Choroid plexus epithelial cell (primary cell): ENCODE measurements around the gene DTNA.
"Not testable (repeated sequence)": the region's sequence is repeated elsewhere in the genome, so short reads cannot be mapped to it uniquely, and the experiment has no call there.

Experiments used
- DNase-seq: peaks from one replicate; pipeline ENCODE4 v3.0.0-alpha.2; 2010; ENCODE audit warnings: low read depth
- H3K4me3 ChIP-seq: 2 replicates; pipeline ENCODE4 v1.5.1; 2011; ENCODE audit warnings: low read depth, mild to moderate bottlenecking, control low read depth, low read length, moderate library complexity
- CTCF ChIP-seq: conservative IDR thresholded peaks from 2 replicates; pipeline ENCODE4 v1.5.1; 2011; ENCODE audit warnings: low read depth, mild to moderate bottlenecking, control low read depth, inconsistent platforms, low read length, moderate library complexity

DTNA gene

GRCh38 chr18:34704823-34705222 is 5.3 kb upstream of the DTNA start:
- TF ChIP-seq CTCF = no peak
- DNase-seq = no peak

GRCh38 chr18:34707670-34708069 is 2.4 kb upstream of the DTNA start:
- no peak for TF ChIP-seq CTCF
- peak; percentile 95 for DNase-seq
- no peak overlapping the region for H3K4me3 ChIP-seq

More at GRCh38 chr18:34704823-34705222, 5.3 kb upstream of the DTNA start:
- H3K4me3 ChIP-seq = no peak overlapping the region

GRCh38 chr18:34709104-34709503 is 994 bp upstream of the DTNA start:
- TF ChIP-seq CTCF = no peak
- H3K4me3 ChIP-seq = no peak overlapping the region
- peak; percentile 88 for DNase-seq

GRCh38 chr18:34710458-34710914 is 388 bp downstream of the DTNA start:
- TF ChIP-seq CTCF = no peak
- peak overlapping the region; percentile 59 for H3K4me3 ChIP-seq
- peak; percentile 60 for DNase-seq

GRCh38 chr18:34710934-34711333 is 836 bp downstream of the DTNA start:
- peak; percentile 90 for DNase-seq
- no peak for TF ChIP-seq CTCF
- H3K4me3 ChIP-seq = peak overlapping the region; percentile 59

- not testable (repeated sequence) for DNase-seq, H3K4me3 ChIP-seq
Measured at GRCh38 chr18:34716111-34716510, 6.0 kb downstream of the DTNA start.

GRCh38 chr18:34718610-34719009 is 8.5 kb downstream of the DTNA start:
- peak; percentile 13 for DNase-seq
- TF ChIP-seq CTCF = no peak
- no peak overlapping the region for H3K4me3 ChIP-seq
